GM18858 (cell line): ENCODE measurements around the gene AP1B1.

ENCODE experiments used
- ATAC-seq: cut with Tn5 transposase; IDR thresholded peaks from one replicate; pipeline ENCODE4 v1.9.1; 2021; ENCODE audit not compliant: unreplicated experiment

Gene AP1B1

DNA sequence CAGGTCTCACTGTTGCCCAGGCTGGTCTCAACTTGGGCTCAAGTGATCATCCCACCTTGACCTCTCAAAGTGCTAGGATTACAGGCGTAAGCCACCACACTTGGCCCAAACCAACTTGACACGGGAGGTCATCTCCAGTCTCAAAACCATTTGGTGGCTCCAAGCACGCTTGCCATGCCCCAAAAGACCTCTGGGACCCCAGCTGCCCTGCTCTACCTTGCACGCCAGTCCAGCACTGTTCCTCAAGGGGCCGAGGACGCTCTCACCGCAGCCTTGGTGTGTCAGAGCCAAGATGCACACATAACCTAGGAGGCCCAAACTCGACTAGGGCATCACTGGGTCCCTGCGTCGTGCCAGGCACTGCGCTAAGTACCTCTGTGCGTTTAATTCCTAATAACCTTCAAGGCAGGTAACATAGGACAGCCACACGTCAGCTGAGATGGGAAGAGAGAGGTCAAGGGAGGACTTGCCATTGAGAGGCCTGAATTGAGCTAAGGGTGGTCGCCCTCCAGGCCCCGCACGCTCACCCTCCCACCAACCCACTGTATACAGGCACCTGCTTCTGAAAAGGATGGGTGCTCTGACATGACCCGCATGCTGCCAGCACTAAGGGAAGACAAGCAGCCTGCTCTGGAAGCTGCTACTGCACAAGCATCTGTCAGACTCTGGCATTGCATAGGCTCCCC lies 86.5 kb downstream of the AP1B1 start:
- ATAC-seq, result no peak

GRCh38 chr22:29300807-29301601 lies 87.4 kb downstream of the AP1B1 start:
- ATAC-seq, result no peak

- ATAC-seq, result no peak
Observed at GRCh38 chr22:29300467-29300806, 87.9 kb downstream of the AP1B1 start.

GRCh38 chr22:29299136-29299900 lies 89.1 kb downstream of the AP1B1 start:
- ATAC-seq, result no peak

DNA sequence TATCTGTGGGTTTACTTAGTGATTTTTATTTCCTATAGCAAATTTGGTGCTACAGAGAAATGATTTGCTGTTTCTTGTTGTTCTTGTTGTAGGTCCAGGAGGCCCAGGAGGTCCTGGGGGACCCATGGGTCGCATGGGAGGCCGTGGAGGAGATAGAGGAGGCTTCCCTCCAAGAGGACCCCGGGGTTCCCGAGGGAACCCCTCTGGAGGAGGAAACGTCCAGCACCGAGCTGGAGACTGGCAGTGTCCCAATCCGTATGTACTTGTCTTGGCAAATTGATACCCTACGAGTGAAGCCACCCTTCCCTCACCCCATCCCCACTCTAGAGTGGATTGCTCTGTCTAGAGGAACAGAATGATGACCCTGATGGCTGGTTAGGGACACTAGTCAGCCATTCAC lies 89.7 kb downstream of the AP1B1 start:
- ATAC-seq, result no peak

DNA sequence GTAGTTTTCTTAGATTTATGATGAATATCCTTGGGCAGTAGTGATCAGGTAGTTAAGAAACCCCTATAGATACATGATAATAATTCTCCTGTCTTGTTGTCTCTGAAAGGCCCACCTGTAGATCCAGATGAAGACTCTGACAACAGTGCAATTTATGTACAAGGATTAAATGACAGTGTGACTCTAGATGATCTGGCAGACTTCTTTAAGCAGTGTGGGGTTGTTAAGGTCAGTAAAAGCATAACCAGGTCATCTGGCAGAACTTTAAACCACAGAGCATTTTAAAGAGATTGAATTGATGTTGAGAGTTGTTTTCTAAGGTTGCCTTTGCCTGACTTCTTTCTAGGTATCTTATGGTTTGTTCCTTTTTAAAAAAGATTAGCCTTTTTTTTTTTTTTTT lies 96.0 kb downstream of the AP1B1 start:
- no peak for ATAC-seq

DNA sequence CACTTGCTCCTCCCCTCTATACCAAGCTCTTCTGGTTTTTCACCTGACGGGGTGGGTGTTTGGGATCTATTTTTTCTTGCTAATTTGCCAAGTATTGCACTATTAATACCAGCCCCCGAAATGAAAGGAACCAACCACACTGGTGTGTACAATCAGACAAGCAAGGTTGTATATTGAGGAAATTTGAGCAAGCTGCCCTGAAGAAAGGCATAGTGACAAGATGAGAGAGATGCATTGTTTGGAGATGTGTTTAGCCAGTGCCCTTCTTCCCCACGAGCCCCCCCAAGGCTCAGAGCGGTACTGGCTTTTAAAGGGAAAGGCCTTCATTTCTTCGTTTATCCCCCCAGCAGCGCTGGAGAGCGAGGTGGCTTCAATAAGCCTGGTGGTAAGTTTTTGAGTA lies 97.2 kb downstream of the AP1B1 start:
- ATAC-seq, result no peak

DNA sequence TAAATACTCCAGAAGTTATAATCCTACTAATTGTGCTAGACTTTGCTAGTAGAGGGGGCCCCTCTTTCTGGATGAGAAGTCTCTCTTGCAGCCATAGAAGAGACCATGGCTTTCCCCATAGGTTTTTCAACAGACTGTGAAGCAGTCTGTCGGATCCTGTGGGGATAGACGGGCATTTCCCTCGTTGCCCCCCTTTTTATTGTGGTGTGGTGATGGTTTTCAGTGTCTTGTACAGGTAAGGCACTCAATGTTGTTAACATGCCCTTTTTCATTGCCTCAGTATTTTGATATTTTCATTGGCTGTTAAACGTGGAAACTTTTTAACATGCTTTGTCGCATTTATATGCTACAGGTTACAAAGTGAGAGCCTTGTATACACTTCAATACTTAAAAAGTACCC lies 98.3 kb downstream of the AP1B1 start:
- no peak for ATAC-seq

DNA sequence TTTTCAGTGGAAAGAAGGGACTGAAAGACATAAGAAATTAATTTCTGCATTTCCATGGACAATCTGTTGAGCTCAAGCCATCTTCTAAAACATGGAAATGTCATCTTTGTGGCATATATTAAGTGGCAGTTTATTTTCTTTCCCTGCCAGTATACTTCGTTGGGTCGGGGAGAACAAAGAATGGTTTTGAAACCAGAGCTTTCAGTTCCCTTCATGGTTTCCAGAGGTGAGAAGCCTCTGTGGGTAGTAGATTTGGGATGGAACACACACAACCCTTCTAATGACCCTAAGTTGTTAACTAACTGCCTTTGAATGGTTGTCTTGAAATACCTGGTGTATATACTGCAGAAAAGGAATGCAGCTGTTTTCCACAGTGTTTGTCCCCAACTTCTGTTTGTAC lies 99.5 kb downstream of the AP1B1 start:
- ATAC-seq, result no peak

- ATAC-seq, result no peak
Observed at GRCh38 chr22:29284196-29284595, 104.2 kb downstream of the AP1B1 start.

GRCh38 chr22:29277927-29278326 lies 110.4 kb downstream of the AP1B1 start:
- no peak for ATAC-seq
